ENCODE results near the gene OCA2. TPM values are rescaled to one million over a fixed set of nuclear protein-coding genes. Genes with fewer than 3 reads are reported as not detected.

Gene OCA2
- total RNA-seq, 1 donor from 2014 or later, result 0.79 TPM

DNA sequence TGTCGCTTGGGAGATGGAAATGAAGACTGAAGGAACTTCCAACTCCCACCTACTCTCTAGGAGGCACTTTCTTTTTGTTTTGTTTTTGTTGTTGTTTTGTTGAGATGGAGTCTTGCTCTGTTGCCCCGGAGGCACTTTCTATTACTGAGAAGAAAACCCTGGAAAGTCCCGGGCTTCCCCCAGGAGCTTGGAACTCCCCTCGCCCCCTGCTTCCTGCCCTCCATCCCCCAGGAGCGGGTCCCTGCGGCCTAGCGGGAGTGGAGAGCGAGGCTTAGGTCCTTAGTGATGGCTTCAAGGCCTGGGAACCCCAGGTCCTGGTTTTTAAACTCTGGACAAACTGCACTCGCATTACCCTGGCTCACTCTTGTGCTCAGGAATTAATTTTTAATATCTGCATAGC, 195.7 kb downstream of the OCA2 start:
- H3K4me1 Mint-ChIP-seq (ENCODE audit: low read depth), result no peaks in the 10 kb centered on the region
- H3K27me3 Mint-ChIP-seq, result peaks cover 2% of the 10 kb centered on the region
- TF ChIP-seq, protein P1, sequence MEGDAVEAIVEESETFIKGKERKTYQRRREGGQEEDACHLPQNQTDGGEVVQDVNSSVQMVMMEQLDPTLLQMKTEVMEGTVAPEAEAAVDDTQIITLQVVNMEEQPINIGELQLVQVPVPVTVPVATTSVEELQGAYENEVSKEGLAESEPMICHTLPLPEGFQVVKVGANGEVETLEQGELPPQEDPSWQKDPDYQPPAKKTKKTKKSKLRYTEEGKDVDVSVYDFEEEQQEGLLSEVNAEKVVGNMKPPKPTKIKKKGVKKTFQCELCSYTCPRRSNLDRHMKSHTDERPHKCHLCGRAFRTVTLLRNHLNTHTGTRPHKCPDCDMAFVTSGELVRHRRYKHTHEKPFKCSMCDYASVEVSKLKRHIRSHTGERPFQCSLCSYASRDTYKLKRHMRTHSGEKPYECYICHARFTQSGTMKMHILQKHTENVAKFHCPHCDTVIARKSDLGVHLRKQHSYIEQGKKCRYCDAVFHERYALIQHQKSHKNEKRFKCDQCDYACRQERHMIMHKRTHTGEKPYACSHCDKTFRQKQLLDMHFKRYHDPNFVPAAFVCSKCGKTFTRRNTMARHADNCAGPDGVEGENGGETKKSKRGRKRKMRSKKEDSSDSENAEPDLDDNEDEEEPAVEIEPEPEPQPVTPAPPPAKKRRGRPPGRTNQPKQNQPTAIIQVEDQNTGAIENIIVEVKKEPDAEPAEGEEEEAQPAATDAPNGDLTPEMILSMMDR (IDR thresholded peaks at IDR 0.05; ENCODE audit: unreplicated experiment), result no peak
- no peak for DNase-seq (ENCODE audit: low spot score, unreplicated experiment)
- H3K27ac Mint-ChIP-seq, result no peak overlapping the region
- no peaks in the 10 kb centered on the region for H3K36me3 Mint-ChIP-seq (ENCODE audit: insufficient read depth)
- no peak overlapping the region for H3K4me3 Mint-ChIP-seq (ENCODE audit: low read depth)
- H3K9me3 Mint-ChIP-seq (ENCODE audit: low read depth), result no peaks in the 10 kb centered on the region

DNA sequence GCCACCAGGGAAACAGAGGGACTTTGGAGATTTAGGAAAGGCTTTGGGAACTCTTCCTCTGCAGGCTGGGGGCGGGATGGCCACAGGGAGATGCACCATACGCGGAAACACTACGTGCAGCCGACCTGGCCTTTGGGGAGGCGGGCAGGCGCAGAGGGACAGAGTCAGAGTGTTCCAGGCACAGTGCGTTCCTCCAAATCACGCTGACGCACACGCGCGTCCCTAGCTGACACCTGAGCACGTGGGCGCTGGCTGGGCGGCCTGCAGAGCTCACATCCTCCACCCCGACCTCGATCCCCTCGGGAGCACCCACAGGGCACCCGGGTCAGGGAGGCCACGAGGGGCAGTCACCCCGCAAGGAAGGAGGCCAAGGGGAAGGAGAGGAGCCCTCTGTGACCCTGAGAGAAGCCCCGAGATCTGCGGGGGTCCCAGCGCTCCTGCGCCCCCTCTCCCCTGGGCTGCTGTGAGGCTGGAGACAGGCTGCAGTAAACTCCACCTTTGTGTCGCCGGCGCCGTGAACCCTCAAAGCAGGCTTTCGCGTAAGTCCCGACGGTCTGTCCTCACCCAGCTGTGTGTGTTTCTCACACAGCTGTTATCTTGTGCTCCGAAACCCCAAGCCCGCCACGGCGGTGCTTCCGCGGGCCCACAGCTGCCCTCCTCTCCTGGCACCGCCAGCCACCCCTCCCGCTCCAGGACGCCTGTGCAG, 196.3 kb downstream of the OCA2 start:
- H3K27me3 Mint-ChIP-seq, result peaks cover 2% of the 10 kb centered on the region
- H3K36me3 Mint-ChIP-seq (ENCODE audit: insufficient read depth), result no peaks in the 10 kb centered on the region
- no peak overlapping the region for H3K27ac Mint-ChIP-seq
- TF ChIP-seq, protein P1 (IDR thresholded peaks at IDR 0.05; ENCODE audit: unreplicated experiment), result no peak
- no peak overlapping the region for H3K4me3 Mint-ChIP-seq (ENCODE audit: low read depth)
- DNase-seq (ENCODE audit: low spot score, unreplicated experiment), result no peak
- H3K9me3 Mint-ChIP-seq (ENCODE audit: low read depth), result no peaks in the 10 kb centered on the region
- H3K4me1 Mint-ChIP-seq (ENCODE audit: low read depth), result no peaks in the 10 kb centered on the region

DNA sequence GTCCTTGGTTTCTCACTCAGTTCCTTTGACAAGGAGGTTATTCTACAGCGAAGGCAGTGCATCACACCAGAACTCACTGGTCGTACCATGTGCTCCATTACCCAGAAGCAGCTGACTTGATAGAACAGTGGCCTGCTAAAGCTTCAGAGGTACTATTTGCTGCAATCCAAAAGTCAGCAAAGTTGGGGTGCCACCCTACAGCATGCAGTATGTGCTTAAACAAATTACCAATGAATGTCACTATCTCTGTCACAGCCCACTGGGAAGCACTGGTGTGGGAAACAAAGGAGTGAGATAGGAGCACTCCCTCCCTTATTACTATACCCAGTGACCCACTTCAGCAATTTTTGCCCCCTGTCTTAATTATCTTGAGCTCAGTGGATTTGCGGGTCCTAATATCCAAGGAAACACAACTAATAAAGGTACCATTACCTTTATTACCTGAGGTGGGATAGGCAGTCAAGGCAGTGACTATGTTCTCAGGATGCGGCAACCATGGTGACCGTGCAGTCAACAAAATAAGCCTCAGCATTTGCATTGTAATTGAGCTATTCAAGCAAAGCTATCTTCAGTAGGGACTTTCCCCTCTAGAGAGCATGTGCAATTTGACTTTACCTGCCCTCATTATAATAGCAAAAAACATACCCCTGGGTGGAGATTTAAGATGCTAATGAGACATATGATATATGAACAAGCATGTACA, 199.4 kb downstream of the OCA2 start:
- Mint-ChIP-seq H3K27me3 (peaks cover 2% of the 10 kb centered on the region), H3K9me3 (ENCODE audit: low read depth) (peaks cover 10% of the 10 kb centered on the region), H3K4me3 (ENCODE audit: low read depth) (no peak overlapping the region), H3K4me1 (ENCODE audit: low read depth) (no peaks in the 10 kb centered on the region), H3K27ac (no peak overlapping the region), H3K36me3 (ENCODE audit: insufficient read depth) (no peaks in the 10 kb centered on the region)
- no peak for DNase-seq (ENCODE audit: low spot score, unreplicated experiment)
- TF ChIP-seq, protein P1 (IDR thresholded peaks at IDR 0.05; ENCODE audit: unreplicated experiment), result no peak

DNA sequence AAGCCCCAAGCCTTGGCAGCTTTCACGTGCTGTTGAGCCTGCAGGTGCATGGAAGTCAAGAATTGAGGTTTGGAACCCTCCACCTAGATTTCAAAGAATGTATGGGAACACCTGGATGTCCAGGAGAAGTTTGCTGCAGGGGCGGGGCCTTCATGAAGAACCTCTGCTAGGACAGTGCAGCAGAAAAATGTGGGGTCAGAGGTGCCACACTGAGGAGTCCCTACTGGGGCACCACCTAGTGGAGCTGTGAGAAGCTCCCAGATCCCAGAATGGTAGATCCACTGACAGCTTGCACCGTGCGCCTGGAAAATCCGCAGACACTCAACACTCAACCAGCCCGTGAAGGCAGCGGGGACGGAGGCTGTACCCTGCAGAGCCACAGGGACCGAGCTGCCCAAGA, 201.6 kb downstream of the OCA2 start:
- Mint-ChIP-seq H3K27me3 (peaks cover 2% of the 10 kb centered on the region), H3K36me3 (ENCODE audit: insufficient read depth) (peaks cover 2% of the 10 kb centered on the region), H3K4me3 (ENCODE audit: low read depth) (no peak overlapping the region), H3K4me1 (ENCODE audit: low read depth) (no peaks in the 10 kb centered on the region), H3K9me3 (ENCODE audit: low read depth) (peaks cover 27% of the 10 kb centered on the region), H3K27ac (no peak overlapping the region)
- no peak for DNase-seq (ENCODE audit: low spot score, unreplicated experiment)
- TF ChIP-seq, protein P1 (IDR thresholded peaks at IDR 0.05; ENCODE audit: unreplicated experiment), result no peak

DNA sequence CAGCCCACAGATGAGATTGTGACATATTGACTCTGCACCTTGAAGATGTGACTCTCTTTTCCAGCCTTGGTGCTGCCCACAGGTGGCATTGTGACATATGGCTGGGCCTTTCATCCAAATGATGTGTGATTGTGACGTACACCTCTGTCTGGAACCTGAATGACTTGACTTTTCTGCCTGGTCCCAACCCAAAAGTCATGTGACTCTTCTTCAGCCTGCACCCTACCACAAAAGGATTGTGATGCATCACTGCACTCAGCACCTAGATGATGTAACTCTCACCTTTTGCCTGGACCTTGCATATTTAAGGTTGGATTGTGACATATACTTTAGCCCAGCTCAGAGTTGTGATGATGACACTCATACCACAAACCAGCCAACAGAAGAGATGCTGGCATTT, 204.5 kb downstream of the OCA2 start:
- Mint-ChIP-seq H3K4me1 (ENCODE audit: low read depth) (no peaks in the 10 kb centered on the region), H3K9me3 (ENCODE audit: low read depth) (peaks cover 47% of the 10 kb centered on the region), H3K27ac (no peak overlapping the region), H3K36me3 (ENCODE audit: insufficient read depth) (peaks cover 3% of the 10 kb centered on the region), H3K27me3 (no peaks in the 10 kb centered on the region), H3K4me3 (ENCODE audit: low read depth) (no peak overlapping the region)
- no peak for DNase-seq (ENCODE audit: low spot score, unreplicated experiment)
- TF ChIP-seq, protein P1 (IDR thresholded peaks at IDR 0.05; ENCODE audit: unreplicated experiment), result no peak
